Hematopoietic multipotent progenitor cell treated with erythropoietin and hydrocortisone succinate and interleukin-3 and kit ligand, for 6 days (in vitro differentiated cells): Measurements from ENCODE around the gene FUT9.

Experiments
- DNase-seq: peaks from one replicate; pipeline ENCODE4 v3.0.0-alpha.2; 2015

FUT9 gene

DNA sequence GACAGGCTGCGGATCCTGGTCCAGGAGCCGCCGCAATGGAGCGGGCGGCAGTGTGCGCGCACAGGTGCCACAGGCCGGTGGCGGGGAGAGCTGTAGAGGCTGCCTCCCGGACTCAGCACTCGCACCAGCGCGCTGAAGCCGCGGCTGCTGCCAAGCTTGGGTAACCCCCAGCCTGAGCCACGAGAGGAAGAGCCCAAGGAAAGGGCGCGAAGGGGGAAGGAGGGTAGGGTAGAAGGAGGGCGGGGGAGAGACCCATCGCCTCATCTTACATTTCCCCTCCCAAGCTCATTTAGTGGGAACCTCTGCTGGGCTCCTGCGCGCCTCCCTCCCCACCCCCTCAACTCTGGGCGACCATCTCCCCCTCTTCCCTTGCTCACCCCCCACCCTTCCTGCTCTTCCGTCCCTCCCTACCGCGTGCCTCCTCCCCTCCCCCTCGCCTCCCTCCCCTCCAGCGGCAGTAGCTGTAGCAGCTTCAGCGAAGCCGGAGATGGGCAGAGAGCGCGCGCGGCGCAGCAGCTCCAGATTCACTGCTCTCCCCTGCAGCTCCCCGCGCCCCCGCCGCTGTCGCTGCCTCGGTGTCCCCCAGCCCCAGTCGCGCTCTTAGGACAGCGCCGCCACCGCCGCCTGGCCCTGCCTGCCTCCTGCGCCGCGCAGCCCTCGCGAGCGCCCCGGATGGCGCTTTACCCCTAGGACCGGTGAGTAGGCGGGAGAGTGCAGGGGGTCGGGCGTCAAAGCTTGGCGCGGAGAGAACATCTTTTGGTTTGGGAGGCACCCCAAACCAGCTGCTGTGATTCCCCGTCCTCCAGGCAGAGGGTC, at the start of gene FUT9:
Gene FUT9, plus strand, starts transcription at position 457 of the 816 bp plus-strand sequence. CDS start 187,182 bp downstream, outside the sequence.
- DNase-seq, result no peak

DNA sequence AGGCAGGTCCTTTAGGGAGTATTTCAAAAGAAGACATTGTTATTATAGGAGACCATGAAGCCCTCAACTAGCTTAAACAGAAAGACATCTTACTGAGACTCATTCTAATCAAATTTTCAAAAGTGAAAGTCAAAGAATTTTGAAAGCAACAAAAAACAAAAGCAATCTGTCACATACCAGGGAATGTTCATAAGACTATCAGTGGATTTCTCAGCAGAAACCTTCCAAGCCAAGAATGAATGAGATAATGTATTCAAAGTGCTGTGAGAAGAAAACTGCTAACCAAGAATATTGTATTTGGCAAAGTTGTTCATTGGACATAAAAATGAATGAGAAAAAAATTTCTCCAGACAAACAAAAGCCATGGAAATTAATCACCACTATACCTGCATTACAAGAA, 48.2 kb upstream of the FUT9 start:
- DNase-seq, result no peak

DNA sequence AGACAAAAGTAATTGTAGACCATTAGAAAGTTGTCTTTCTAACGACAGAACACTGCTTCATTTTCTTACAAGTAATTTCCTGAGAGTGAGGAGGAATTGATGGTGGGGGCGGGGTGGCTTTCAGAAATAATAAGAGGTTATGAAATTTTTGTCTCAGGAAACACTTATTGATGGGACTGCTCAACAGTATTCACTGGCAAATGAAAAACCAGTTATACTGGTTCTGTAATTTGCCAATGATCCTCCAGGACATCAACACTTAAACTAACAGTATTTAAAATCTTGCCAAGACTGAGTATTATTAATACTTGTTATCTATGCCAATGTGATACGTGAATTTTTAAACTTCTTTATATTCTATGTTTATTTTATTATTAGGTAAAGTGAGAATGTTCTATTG, 41.8 kb upstream of the FUT9 start:
- no peak for DNase-seq

DNA sequence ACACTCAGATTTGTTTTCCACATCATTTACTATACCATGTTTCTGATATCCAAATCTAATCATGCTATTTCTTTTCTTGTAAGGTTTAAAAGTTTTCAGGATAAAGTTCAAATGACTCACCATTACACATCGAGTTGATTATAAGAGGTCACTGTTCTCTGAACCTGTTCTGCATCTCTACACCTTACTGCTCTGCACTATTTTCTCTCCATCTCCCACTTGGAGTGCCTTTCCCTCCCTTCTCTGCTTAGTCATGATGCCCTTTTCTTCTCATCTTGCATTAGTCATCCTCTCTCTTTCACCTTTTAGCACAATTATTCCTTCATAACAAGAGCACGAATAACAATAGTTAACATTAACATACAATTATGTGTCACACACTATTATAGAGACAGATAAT, 37.5 kb upstream of the FUT9 start:
- DNase-seq, result no peak

DNA sequence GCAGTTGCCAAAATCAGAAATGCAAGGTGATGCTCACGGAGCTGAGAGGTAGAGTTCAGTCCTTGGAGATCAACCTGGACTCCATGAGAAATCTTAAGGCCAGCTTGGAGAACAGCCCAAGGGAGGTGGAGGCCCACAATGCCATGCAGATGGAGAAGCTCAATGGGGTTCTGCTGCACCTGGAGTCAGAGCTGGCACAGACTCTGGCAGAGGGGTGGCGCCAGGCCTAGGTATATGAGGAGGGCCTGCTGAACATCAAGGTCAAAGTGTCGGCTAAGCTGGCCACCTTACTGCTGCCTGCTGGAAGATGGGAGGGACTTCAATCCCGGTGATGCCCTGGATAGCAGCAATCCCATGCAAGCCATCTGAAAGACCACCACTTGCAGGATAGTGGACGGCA, 23.9 kb upstream of the FUT9 start:
- DNase-seq, result no peak

DNA sequence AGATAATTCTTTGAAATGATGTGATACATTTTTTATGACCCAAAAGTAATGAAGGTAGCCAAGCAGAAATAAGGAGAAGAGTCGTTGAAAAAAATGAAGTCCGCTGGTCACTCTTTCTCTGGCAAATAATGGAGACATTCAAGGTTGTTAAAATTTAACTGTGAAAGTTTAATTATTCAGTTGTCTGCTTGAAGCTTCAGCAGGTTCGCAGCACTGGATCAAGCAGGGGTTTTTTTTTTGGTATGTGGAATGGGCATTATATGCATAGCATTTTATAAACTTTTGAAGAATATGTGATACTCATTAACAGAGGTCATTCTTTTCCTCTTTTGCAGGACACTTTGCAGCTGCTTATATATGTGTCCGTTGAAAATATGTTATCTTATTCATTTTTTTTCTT, 21.6 kb upstream of the FUT9 start:
- DNase-seq, result no peak

DNA sequence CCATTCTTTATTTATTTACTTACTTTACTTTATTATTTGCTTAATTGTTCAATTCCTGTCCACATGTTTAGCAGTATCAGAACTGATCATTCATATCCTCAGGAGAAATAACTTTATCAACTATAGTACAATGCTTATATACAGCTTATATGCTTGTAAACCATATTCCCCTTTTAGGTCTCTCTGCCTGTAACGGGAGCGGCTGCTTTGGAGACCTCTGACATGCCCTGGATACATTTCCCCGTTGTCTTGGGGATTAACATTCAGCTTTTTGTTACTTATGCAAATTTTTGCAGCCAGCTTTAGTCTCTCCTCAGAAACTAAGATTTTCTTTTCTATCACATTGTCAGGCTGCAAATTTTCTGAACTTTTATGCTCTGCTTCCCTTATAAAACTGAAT, 17.6 kb upstream of the FUT9 start:
- DNase-seq, result no peak

DNA sequence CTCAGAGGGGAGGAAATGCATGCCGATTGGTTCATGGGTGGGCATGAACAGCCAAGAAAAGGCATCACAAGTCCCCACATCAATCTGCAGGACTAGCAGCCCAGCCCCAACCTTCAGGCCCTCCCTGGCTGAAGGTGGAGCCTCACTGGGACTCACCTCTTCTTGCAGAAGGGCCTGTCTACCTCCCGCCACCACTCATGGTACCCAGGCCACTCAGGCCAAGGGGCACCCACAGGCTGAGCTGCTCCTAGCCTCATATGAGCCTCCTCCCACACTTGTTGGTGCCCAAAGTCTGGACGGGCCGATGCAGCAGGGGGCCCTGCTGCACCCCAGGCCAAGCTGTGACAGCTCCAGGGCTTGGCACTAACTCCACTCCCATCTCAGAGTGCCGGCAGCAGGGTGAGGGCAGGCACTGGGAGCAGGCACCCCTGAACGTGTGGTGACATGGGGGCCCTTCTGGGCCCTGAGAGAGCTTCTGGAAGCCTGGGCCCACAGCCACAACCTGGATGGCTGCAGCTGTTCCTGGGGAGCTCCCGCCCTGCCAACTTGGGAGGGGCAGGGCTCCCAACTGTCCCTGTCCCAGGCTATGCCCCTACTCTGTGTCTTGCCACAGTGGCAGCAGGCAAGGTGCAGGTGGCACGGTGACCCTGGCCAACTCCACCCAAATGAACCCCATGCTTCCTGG, 13.7 kb upstream of the FUT9 start:
- DNase-seq, result no peak

DNA sequence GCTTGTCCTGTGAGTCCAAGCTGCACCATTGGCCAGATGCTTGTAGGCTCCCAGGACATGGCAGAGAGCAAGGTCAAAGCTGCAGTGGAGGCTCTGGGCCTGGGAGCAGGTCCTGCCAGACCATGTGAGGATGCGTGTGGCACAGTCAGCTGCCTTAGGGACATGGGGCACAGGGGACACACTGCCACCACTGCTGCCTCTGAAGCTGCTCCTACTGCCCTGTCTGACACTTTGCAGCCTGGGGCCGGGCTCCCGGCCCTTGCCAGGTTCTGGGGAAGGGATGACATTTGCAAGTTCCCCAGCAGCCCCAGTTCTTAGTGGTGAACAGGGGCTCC, 13.2 kb upstream of the FUT9 start:
- no peak for DNase-seq

DNA sequence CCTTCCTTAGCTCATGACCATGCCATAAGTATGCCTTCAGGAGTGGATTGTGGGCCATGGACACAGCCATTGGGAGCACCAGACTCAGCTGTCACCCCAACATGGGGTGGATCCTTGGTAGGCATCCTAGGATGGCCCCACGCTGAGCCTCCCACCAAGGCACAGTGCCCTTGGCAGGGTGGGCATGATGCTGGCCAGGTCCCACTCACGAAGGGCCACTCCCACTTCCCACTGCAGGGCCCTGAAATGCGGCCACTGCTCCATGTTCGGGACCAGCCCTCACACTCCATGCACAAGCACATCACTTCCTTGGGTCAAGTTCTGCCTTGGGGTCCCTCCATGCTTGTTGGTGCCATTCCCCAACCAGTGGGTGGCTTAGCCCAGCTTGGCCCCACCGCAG, 12.9 kb upstream of the FUT9 start:
- no peak for DNase-seq

DNA sequence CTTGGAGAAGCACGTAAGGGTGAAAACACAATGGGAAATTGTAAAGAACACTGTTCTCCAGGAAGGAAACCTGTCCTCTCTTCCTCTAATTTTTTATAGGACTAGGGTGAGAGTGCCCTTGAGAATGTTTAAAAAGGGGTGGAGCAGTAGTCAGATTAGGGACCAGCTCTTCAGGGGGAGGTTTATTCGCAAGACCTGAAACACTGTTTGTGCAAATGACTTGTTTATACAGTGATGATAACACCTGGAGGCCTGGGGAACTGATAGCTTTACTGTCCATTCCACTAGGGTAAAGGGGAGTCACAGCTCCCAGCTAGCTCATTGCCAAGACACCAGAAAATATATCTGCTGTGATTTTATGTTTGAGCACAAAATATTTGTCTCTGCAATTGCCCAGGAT, 8.1 kb upstream of the FUT9 start:
- no peak for DNase-seq

DNA sequence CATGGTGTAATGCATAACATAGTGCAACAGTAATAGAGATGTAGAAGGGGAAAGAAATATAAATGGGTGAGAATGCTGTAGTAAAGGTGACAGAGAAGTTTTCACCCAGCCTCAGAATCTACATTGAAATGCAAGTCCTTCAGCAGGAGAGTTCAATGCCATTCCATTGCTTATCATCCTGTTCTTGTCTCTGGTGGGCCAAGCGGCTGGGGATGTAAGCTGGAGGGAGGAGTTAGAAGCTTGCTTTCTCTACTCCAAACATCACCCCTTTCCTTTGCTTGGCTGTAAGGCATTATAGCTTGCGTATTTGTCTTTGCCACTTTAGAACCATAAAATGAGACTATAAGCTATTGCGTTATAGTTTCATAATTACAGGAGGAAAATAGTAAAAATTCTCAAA, 2.2 kb upstream of the FUT9 start:
- no peak for DNase-seq

DNA sequence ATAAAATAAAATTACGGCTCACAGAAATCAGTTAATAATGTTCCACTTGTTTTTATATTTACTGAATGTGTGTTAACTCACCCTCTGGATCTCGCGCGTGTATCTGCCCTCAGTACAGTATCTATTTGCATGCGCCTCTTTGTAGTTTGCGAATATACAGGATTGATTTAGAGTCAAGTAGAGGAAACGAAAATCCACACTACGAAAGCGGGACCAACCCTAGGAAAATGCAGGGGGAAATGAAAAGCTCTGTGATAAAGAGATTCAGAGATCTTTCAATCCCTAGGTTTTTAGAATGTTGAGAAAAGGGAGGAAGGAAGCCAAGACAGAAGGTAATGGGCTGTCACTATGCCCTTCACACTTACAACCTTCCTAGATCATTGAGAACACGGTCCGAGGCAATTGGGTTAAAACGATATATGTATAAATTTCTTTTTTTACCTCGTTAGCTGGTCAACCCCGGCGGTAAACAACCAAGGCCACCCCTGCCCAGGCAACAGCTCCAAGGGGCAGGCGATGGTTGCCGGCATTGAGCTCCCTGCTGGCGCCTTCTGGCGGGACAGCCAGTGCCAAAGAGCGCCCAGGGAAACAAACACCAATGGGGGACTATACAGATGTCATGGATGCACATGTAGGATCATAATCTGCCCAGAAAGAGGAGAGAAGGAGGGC, 792 bp upstream of the FUT9 start:
- no peak for DNase-seq

DNA sequence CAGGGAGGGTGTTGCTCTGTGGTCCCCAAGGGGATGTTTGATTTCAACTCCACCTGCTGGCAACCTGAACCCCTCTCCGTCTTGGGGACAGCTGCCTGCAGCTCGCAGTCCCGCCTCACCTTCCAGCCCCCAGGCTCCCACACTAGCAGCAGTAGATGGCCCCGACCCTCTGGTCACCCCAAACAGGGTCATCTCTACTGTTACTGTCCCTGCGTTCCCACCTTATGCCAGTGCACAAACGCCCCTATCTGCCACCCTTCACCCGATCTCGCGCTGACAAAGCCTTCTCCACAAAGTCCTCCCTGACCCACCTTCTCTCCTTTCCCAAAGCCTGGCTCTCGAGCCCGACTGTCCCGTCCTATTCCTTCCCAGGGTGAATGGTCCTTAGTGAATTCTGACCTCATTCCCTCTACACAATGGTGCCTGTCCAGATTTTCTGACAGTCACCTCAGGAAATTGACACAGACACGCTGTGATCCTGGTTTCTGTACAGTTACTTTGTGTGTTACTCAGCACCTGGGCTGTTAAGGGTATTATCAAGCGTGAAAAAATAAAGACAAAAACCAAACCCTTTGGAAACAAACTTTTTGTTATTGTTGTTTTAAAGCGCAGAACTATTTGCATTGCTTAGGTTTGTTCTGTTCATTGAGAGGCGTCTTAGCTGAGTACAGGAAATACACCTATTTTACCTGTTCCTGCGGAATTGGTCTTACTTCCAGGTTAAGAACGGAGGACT, 728 bp downstream of the FUT9 start:
- DNase-seq, result no peak

DNA sequence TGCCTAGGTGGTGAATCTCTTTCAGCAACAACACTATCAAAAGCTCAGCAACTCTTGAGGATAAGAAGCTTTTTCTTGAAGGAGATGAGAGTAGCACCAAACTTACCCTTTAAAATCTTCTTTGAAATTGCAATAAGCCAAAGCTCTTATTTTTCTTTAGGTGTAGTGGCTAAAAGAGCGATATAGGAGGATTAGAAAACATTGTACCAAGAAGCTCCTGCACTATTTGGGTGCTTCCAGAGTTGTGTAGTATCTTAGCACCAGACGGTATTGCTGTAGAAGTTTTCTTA, 1.2 kb downstream of the FUT9 start:
- DNase-seq, result no peak

DNA sequence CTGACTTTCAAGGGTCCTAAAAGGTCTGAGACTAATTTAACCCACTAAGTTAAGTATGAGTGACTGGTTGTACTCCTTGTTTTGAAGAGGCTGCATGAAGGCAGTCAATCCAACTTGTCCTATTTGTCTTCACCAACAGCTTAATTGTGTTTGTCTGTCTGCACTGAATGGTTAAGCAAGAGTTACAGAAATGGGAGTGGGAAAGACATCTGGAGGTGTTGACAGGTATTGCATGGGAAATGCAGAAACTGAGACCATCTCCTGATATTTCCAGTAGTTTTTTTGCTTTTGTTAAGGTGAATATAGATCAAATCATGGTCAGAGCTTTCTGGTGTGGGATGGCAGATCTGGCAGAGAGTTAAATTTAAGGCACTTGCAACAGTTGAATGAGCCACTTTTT, 6.5 kb downstream of the FUT9 start:
- DNase-seq, result no peak

DNA sequence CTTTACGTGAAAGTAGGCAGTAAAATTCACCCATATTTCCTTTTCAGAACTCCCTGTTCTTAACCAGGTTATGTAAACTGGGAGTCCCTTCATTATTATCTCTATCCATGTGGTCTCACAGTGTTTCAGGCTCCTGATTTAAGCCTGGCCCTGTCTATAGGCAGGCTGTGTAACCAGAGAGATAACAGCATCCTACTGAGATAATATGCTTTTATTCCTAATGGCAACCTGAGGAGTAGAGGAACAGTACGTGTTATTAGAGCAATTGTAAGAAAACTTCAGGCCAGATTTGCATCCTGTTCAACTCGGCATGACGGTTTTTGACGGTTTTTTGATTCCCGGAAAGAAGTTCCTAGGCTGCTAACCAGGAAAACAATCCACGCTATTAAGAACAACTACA, 16.9 kb downstream of the FUT9 start:
- DNase-seq, result no peak

DNA sequence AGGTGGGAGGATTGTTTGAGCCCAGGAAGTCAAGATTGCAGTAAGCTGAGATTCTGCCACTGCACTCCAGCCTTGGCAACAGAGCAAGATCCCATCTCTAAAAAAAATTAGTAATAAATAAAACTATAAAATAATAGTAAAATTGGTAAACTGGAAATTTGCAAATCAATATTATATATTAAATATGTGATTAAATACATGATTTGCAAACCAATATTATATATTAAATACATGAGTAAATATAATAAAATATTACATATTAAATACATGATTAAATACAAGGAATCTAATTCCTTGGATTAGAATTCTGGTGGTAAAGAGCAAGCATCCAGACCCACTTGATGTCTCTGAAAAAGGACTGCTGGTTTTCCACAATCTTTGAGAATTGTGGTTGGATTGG, 35.8 kb downstream of the FUT9 start:
- DNase-seq, result no peak

DNA sequence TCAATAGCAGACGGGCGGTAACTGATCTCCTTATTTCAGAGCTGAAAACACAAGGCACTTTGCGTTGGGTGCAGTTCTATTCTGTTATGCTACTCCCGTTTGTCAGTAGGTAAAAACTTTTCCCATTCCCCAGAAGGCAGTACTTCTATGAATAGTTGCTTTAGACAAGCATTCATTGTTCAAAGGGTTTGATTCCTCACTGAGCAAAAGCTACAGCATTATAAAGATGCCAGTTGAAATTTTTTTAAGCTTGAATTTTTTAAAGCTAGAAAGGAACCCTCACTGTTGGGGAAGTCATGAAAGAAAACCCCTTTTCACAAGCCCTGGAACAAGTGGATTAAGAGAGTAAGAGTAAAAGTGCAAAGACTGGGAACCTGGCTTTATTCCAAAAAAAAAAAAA, 42.3 kb downstream of the FUT9 start:
- DNase-seq, result no peak

DNA sequence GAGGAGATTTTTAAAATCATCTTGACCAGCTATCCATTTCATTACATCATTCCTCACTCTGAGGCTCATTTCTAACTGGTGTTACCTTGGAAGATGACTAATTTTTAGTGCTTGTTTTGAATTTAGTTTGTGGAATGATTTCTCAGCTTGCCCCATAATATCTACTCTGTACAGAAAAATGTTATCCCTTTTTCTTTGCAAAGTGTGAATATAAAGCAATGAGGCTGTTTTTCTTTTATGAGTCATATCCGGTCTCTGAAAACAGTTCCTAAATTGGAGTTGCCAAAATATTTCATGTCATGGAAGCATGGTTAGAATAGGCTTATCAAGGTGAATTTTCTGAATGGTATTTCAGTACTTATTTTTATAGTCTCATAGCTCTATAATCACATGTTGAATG, 43.8 kb downstream of the FUT9 start:
- DNase-seq, result no peak

DNA sequence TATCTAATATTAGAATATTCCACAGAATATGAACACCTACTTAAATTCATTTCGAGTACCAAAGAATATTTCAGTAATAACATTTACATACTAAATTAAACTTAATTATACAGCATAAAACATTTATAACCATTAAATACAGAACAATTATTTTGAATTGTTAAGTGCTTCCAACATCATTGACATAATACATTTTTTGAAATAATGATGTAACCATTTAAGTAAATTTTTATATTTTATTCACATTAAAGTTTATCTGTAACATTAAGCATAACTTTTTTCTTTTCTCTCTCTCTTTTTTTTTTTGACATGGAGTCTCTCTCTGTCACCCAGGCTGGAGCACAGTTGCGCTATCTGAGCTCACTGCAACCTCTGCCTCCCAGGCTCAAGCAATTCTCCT, 44.5 kb downstream of the FUT9 start:
- DNase-seq, result no peak

DNA sequence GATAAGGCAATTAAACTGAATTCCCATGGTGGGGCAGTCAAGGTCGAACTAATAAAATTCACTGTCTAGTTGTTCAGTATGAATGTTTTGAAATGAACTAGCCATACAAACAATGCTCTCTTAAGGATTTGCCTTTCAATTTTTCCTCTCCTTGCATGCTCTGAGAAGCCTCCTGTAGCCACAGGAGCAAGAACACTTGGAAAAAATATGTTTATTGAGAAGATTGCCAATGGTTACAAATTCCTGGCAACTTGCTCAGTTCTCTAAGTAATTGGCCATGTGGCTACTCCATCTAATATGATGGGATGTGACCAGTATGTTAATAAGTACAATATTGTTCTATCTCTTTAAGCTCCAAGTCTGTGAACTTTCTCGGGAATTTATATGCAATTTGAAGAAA, 49.4 kb downstream of the FUT9 start:
- DNase-seq, result no peak

DNA sequence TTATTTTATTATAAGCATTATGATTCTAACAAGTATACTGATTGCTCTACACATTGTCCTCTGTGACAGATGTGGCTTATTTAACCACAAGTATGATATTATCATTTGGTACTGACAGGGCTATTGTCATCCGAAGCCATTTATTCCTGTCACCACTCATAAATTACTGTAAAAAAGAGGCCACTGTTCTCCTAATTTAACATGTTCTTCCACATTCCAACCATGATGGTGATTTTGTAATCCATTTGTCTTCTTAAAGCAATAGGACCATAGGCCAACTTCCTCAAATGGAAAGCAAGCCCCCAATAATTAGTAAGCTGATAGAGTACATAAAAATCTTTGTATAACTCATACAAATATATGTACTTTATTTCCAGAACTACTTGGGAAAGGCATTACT, 50.6 kb downstream of the FUT9 start:
- DNase-seq, result no peak

DNA sequence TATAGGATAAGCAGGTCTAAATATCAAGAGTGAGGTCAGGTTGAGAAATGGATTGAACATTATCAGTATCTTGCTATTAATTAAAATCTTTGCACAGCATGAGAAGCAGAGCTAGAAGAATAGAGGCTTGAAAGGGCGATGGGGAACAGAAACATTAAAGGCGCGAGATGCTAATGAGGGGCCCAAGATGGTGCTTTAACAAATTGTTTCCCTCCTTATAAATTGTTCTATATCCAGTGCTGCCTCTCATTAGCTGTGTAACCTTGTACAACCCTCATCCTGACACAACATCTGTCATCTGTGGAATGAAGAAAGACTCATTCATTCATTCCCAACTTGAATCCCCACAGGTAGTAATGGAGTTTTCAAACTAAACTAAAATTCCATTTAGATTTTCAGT, 57.8 kb downstream of the FUT9 start:
- no peak for DNase-seq
